B cell (primary cell): ENCODE results near the gene AP2M1. TPM values are rescaled to one million over a fixed set of nuclear protein-coding genes. Genes with fewer than 3 reads are reported as not detected.

Source experiments
- ATAC-seq: fragments of 200-7000 bp; cut with Tn5 transposase; one replicate; pipeline ENCODE4 v1.10.0; 2021; ENCODE audit warnings: low read depth, mild to moderate bottlenecking, moderate number of reproducible peaks, moderate library complexity
- CTCF ChIA-PET: fragments of 350-600 bp; sonication (Branson Sonifier 250); formaldehyde crosslinking; loops from one replicate; lab custom pipeline; 2021; ENCODE audit warnings: antibody characterized with exemption, inconsistent platforms; lab: Charles Lee
- POLR2A ChIA-PET: fragments of 350-600 bp; sonication (Branson Sonifier 250); formaldehyde crosslinking; loops from one replicate; lab custom pipeline; 2021; ENCODE audit warnings: antibody characterized with exemption; lab: Charles Lee
- DNase-seq: peaks from one replicate; pipeline ENCODE4 v3.0.0; 2013
- H2AFZ ChIP-seq: 2 replicates; pipeline ENCODE4 v1.6.1; 2012; ENCODE audit warnings: mild to moderate bottlenecking, low read depth, low read length; ENCODE audit not compliant: insufficient read depth, poor library complexity, severe bottlenecking
- H3K27ac ChIP-seq, 2 donors: 1 replicate in 1 of 2; 2 replicates in 1 of 2; pipeline ENCODE4 v1.5.1; 2012 to 2013; ENCODE audit warnings: low read length in 2 of 2, mild to moderate bottlenecking in 2 of 2, moderate library complexity in 1 of 2
- H3K27me3 ChIP-seq, 4 experiments: fragments of 200-600 bp in 1 of 4; sonication (generic) in 1 of 4; replicated peaks in 1 of 4; 1 replicate in 2 of 4; 2 replicates in 2 of 4; pipeline versions ENCODE4 v1.6.1 to v1.7.0; 2013 to 2016; ENCODE audit warnings: low read length in 3 of 4, mild to moderate bottlenecking in 2 of 4, mixed read lengths in 1 of 4, moderate library complexity in 1 of 4; ENCODE audit not compliant: insufficient read depth in 4 of 4, control insufficient read depth in 3 of 4; ENCODE audit errors: control extremely low read depth in 1 of 4
- H3K36me3 ChIP-seq, 2 experiments: replicated peaks in 1 of 2; 1 replicate in 1 of 2; 2 replicates in 1 of 2; pipeline versions ENCODE4 v1.6.1 to v1.7.1; 2013; ENCODE audit warnings: low read length in 1 of 2; ENCODE audit not compliant: insufficient read depth in 2 of 2, control insufficient read depth in 1 of 2; ENCODE audit errors: control extremely low read depth in 1 of 2, extremely low read depth in 1 of 2
- H3K4me1 ChIP-seq, 2 donors: fragments of 200-600 bp in 1 of 2; sonication (generic) in 1 of 2; 1 replicate in 1 of 2; 2 replicates in 1 of 2; pipeline versions ENCODE4 v1.5.1 to v1.6.1; 2013 to 2017; ENCODE audit warnings: low read length in 2 of 2; ENCODE audit not compliant: control insufficient read depth in 2 of 2, insufficient read depth in 2 of 2
- H3K4me2 ChIP-seq: replicated peaks from 2 replicates; pipeline ENCODE3; 2012; ENCODE audit warnings: mild to moderate bottlenecking, low read depth, low read length; ENCODE audit not compliant: poor library complexity, severe bottlenecking
- H3K4me3 ChIP-seq, 5 experiments: fragments of 200-600 bp in 1 of 5; sonication (generic) in 1 of 5; 1 replicate in 3 of 5; 2 replicates in 2 of 5; pipeline versions ENCODE4 v1.5.1 to v1.7.0; 2011 to 2016; ENCODE audit warnings: low read length in 4 of 5, mild to moderate bottlenecking in 4 of 5, low read depth in 2 of 5, control low read depth in 1 of 5, moderate library complexity in 1 of 5; ENCODE audit not compliant: insufficient read depth in 1 of 5; ENCODE audit errors: control extremely low read depth in 1 of 5, extremely low read depth in 1 of 5
- H3K79me2 ChIP-seq: fragments of 200-600 bp; sonication (generic); one replicate; pipeline ENCODE4 v1.6.0; 2016; ENCODE audit warnings: low read length; ENCODE audit not compliant: control insufficient read depth, insufficient read depth
- H3K9ac ChIP-seq: fragments of 200-600 bp; sonication (generic); 2 replicates; pipeline ENCODE4 v1.6.1; 2017; ENCODE audit warnings: mild to moderate bottlenecking, low read length, moderate library complexity
- H3K9me3 ChIP-seq, 3 donors: one replicate each; pipeline versions ENCODE4 v1.6.1 to v1.7.1; 2013; ENCODE audit warnings: low read length in 2 of 3; ENCODE audit not compliant: control insufficient read depth in 2 of 3, insufficient read depth in 1 of 3; ENCODE audit errors: control extremely low read depth in 1 of 3
- H4K20me1 ChIP-seq: 2 replicates; pipeline ENCODE4 v1.6.0; 2012; ENCODE audit warnings: mild to moderate bottlenecking, low read length; ENCODE audit not compliant: insufficient read depth, control insufficient read depth, poor library complexity, severe bottlenecking
- H3K27ac Mint-ChIP-seq: one replicate; pipeline ENCODE4 v1.8.0; 2021; ENCODE audit warnings: mixed read lengths
- H3K27me3 Mint-ChIP-seq: one replicate; pipeline ENCODE4 v1.8.0; 2021; ENCODE audit warnings: mixed read lengths
- H3K4me1 Mint-ChIP-seq: one replicate; pipeline ENCODE4 v1.8.0; 2021; ENCODE audit warnings: mixed read lengths
- H3K4me3 Mint-ChIP-seq: one replicate; pipeline ENCODE4 v1.8.0; 2021; ENCODE audit warnings: mixed read lengths
- H3K9me3 Mint-ChIP-seq: one replicate; pipeline ENCODE4 v1.8.0; 2022; ENCODE audit warnings: mixed read lengths; ENCODE audit not compliant: insufficient read depth
- EZH2 ChIP-seq: IDR thresholded peaks from 2 replicates; pipeline ENCODE4 v1.6.1; 2012; ENCODE audit warnings: borderline replicate concordance, low read depth, mild to moderate bottlenecking, moderate library complexity, low read length; ENCODE audit not compliant: insufficient read depth, poor library complexity, severe bottlenecking
- WGBS: methylation state at CpG from one replicate; pipeline ENCODE4 v1.1.5; 2013; ENCODE audit warnings: missing lambda C conversion rate; ENCODE audit not compliant: insufficient coverage; 5-methylcytosine and 5-hydroxymethylcytosine counted together
- intact Hi-C: fragments of 100-400 bp; cut with micrococcal nuclease; formaldehyde crosslinking; loops from one replicate; pipeline ENCODE4 v1.10.0; 2022
- polyA plus RNA-seq: library from polyadenylated mRNA; depleted of rRNA; stranded (reverse); fragments of >200 nt; gene quantifications from 2 replicates; pipeline ENCODE4 v1.2.3, GENCODE V29; 2012
- total RNA-seq, 2 donors: library from RNA; stranded (reverse); fragments of 120-200 nt in 1 of 2; gene quantifications; 1 replicate in 1 of 2; 2 replicates in 1 of 2; pipeline versions ENCODE4 v1.2.3 to v1.2.4, GENCODE V29; 2013 to 2022
- TF ChIP-seq, protein P1 (sequence below): fragments of 200-600 bp; IDR thresholded peaks from one replicate; pipeline ENCODE4 v1.8.0; 2022; ENCODE audit warnings: antibody characterized with exemption, mild to moderate bottlenecking

AP2M1 gene
- total and polyA plus RNA-seq, 2 donors (not counting 1 experiment from before 2014, with no cell fraction given): 171 to 207 TPM

DNA sequence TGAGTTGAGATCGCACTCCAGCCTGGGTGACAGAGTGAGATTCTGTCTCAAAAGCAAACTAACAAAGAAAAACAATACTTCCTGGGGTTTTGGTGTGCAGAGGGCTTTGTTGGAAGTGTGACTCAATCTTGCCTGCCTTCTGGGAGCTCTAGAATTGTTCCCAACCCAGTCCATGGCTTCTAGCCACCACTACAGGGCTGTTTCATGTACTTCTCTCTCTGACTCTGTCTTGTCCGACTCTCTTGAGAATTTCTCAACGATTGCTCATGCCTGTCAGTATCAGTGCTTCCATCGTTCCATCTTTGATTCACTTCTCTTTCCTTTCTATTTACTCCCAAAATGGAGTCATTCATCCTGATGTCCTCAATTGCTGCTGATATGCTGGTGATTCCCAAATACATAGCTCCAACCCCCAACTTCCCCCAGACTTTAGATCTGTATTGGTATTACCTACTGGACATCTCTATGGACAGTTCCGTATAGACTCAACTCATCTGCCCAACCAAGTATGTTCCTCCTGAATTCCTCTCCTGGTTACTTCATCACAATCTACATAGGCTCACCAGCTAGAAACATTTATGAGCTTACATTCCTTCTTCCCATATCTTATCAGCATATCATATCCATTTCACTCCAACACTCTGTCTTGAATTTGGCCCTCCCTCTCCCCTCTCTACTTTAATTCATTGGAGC lies 1.8 kb upstream of the AP2M1 start:
- ATAC-seq: no peak
- ChIA-PET POLR2A (interaction anchor here (1.0 to 1.5 kb wide), 2 partner anchors 13 to 17 kb away, joined by 4 read pairs; partner anchors contain the start of gene ABCF3), CTCF (interaction anchor here (0.6 to 2.3 kb wide), 5 partner anchors 14 to 53 kb away, joined by 3 to 9 read pairs (median 5); partner anchors contain the start of gene ABCF3)
- Histone ChIP-seq H3K4me3 (no peak overlapping the region), H3K9ac (no peak overlapping the region), H3K4me2 (no peak overlapping the region), H3K79me2 (peaks cover 32% of the 10 kb centered on the region), H3K9me3 (no peaks in the 10 kb centered on the region), H4K20me1 (peaks cover 11% of the 10 kb centered on the region), H3K27ac (no peak overlapping the region), H3K36me3 (peaks cover 0 to 23% of the 10 kb centered on the region in 2 experiments), H2AFZ (no peak overlapping the region), H3K4me1 (peaks cover 23 to 34% of the 10 kb centered on the region in 2 donors), H3K27me3 (no peaks in the 10 kb centered on the region)
- intact Hi-C loops: no loop called here
- no peaks in the 10 kb centered on the region for H3K9me3 Mint-ChIP-seq
- no peak overlapping the region for H3K27ac Mint-ChIP-seq
- peaks cover 32% of the 10 kb centered on the region for H3K4me1 Mint-ChIP-seq
- H3K27me3 Mint-ChIP-seq: no peaks in the 10 kb centered on the region
- H3K4me3 Mint-ChIP-seq: no peak overlapping the region
- TF ChIP-seq, protein P1, sequence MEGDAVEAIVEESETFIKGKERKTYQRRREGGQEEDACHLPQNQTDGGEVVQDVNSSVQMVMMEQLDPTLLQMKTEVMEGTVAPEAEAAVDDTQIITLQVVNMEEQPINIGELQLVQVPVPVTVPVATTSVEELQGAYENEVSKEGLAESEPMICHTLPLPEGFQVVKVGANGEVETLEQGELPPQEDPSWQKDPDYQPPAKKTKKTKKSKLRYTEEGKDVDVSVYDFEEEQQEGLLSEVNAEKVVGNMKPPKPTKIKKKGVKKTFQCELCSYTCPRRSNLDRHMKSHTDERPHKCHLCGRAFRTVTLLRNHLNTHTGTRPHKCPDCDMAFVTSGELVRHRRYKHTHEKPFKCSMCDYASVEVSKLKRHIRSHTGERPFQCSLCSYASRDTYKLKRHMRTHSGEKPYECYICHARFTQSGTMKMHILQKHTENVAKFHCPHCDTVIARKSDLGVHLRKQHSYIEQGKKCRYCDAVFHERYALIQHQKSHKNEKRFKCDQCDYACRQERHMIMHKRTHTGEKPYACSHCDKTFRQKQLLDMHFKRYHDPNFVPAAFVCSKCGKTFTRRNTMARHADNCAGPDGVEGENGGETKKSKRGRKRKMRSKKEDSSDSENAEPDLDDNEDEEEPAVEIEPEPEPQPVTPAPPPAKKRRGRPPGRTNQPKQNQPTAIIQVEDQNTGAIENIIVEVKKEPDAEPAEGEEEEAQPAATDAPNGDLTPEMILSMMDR: no peak
- TF ChIP-seq EZH2: no peak
- WGBS: 96% methylated on average over 4 of the region's 5 CpGs
- DNase-seq: no peak

DNA sequence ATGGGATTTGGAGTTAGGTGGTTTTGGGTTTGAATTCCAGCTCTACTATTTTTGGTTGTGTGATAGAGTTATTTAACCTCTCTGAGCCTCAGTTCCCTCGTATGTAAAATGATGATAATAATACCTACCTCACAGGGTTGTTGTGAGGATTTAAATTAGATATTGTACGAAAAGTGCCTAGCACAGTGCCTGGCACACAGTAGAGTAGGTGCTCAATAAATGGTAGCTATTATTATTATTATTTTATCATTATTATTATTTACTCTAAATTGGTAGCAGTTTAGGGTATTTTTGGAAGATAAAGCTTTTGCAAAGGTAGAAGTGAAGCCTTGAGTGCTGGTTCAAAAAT lies 1.3 kb upstream of the AP2M1 start:
- no peak overlapping the region for H3K4me3 Mint-ChIP-seq
- ChIA-PET POLR2A (interaction anchor here (1.5 kb wide), 1 partner anchor 18 kb away, joined by 4 read pairs; no protein-coding TSS in a partner anchor), CTCF (interaction anchor here (2.0 to 2.3 kb wide), 3 partner anchors 13 to 53 kb away, joined by 5 to 9 read pairs (median 8); partner anchors contain the start of gene ABCF3)
- peaks cover 23 to 34% of the 10 kb centered on the region in 2 donors for H3K4me1 ChIP-seq
- TF ChIP-seq EZH2: no peak
- TF ChIP-seq, protein P1: no peak
- H3K4me3 ChIP-seq: no peak overlapping the region
- peaks cover 37% of the 10 kb centered on the region for H3K79me2 ChIP-seq
- H3K9me3 Mint-ChIP-seq: no peaks in the 10 kb centered on the region
- H3K27ac Mint-ChIP-seq: peak overlapping the region; percentile 71
- no CpG with 5 or more reads among the region's 2 CpGs for WGBS
- H3K27ac ChIP-seq: no peak overlapping the region
- intact Hi-C loops: no loop called here
- H3K4me1 Mint-ChIP-seq: peaks cover 37% of the 10 kb centered on the region
- H3K9me3 ChIP-seq: no peaks in the 10 kb centered on the region
- H2AFZ ChIP-seq: no peak overlapping the region
- H3K9ac ChIP-seq: no peak overlapping the region
- DNase-seq (no peak), ATAC-seq (no peak)
- peaks cover 15% of the 10 kb centered on the region for H4K20me1 ChIP-seq
- no peak overlapping the region for H3K4me2 ChIP-seq
- H3K27me3 Mint-ChIP-seq: no peaks in the 10 kb centered on the region
- no peaks in the 10 kb centered on the region for H3K27me3 ChIP-seq
- peaks cover 0 to 25% of the 10 kb centered on the region in 2 experiments for H3K36me3 ChIP-seq
